Glomerular visceral epithelial cell (primary cell): ENCODE results near the gene UTP4.

Source experiments
- DNase-seq: peaks from one replicate; pipeline ENCODE4 v3.0.0-alpha.2; 2016; ENCODE audit errors: extremely low spot score

The UTP4 gene

GRCh38 chr16:69132424-69133252 is at the start of gene UTP4, which contains the start of gene CHTF8:
Gene UTP4, plus strand, starts transcription at chr16:69132649. Its CDS starts 811 bp downstream, at chr16:69133460.
Gene CHTF8, minus strand, starts transcription at chr16:69132588. Its CDS starts 11,130 bp downstream, at chr16:69121458.
- peak; percentile 80 for DNase-seq

- no peak for DNase-seq
Observed at GRCh38 chr16:69083306-69083941, 49.0 kb upstream of the UTP4 start.

GRCh38 chr16:69084289-69084688 is 48.2 kb upstream of the UTP4 start:
- no peak for DNase-seq

GRCh38 chr16:69085032-69085695 is 47.3 kb upstream of the UTP4 start:
- no peak for DNase-seq

GRCh38 chr16:69087161-69087581 is 45.3 kb upstream of the UTP4 start:
- DNase-seq = no peak

GRCh38 chr16:69088684-69089083 is 43.8 kb upstream of the UTP4 start:
- DNase-seq = no peak

GRCh38 chr16:69089091-69089910 is 43.1 kb upstream of the UTP4 start:
- DNase-seq = no peak

GRCh38 chr16:69093974-69094373 is 38.5 kb upstream of the UTP4 start:
- no peak for DNase-seq

GRCh38 chr16:69094501-69094900 is 37.9 kb upstream of the UTP4 start:
- no peak for DNase-seq

- no peak for DNase-seq
Observed at GRCh38 chr16:69095193-69095592, 37.3 kb upstream of the UTP4 start.

- peak; percentile 70 for DNase-seq
Observed at GRCh38 chr16:69100071-69100691, 32.3 kb upstream of the UTP4 start.

GRCh38 chr16:69105501-69106361 is 26.7 kb upstream of the UTP4 start, which contains the start of gene HAS3:
Gene HAS3, plus strand, starts transcription at chr16:69105653. Its CDS starts 3,743 bp downstream, at chr16:69109396.
- DNase-seq = peak; percentile 80

- no peak for DNase-seq
Observed at GRCh38 chr16:69106491-69107315, 25.7 kb upstream of the UTP4 start.

- DNase-seq = no peak
Observed at GRCh38 chr16:69107316-69107962, 25.0 kb upstream of the UTP4 start.

GRCh38 chr16:69108064-69108904 is 24.2 kb upstream of the UTP4 start:
- DNase-seq = no peak

- DNase-seq = no peak
Observed at GRCh38 chr16:69108905-69109252, 23.6 kb upstream of the UTP4 start.

GRCh38 chr16:69109486-69110270 is 22.8 kb upstream of the UTP4 start:
- no peak for DNase-seq
